HG03442 (cell line): Measurements from ENCODE around the gene RALBP1.

Source experiments
- ATAC-seq: cut with Tn5 transposase; IDR thresholded peaks from one replicate; pipeline ENCODE4 v1.9.1; 2021; ENCODE audit warnings: mild to moderate bottlenecking, moderate library complexity; ENCODE audit not compliant: unreplicated experiment

RALBP1 gene

GRCh38 chr18:9507565-9508088 lies 32.3 kb downstream of the RALBP1 start:
- ATAC-seq = no peak

GRCh38 chr18:9508446-9509025 lies 33.2 kb downstream of the RALBP1 start:
- no peak for ATAC-seq

GRCh38 chr18:9513971-9514512 lies 38.7 kb downstream of the RALBP1 start:
- no peak for ATAC-seq

GRCh38 chr18:9516437-9517064 lies 41.2 kb downstream of the RALBP1 start:
- ATAC-seq = no peak

GRCh38 chr18:9517869-9518268 lies 42.6 kb downstream of the RALBP1 start:
- no peak for ATAC-seq

- ATAC-seq = no peak
These were observed 44.1 kb downstream of the RALBP1 start for GRCh38 chr18:9519399-9519798.

- no peak for ATAC-seq
These were observed 45.4 kb downstream of the RALBP1 start for GRCh38 chr18:9520666-9521065.

- no peak for ATAC-seq
These were observed 46.5 kb downstream of the RALBP1 start for GRCh38 chr18:9521770-9522169.

GRCh38 chr18:9522952-9523351 lies 47.6 kb downstream of the RALBP1 start:
- no peak for ATAC-seq

- no peak for ATAC-seq
These were observed 51.1 kb downstream of the RALBP1 start for GRCh38 chr18:9526458-9526857.

GRCh38 chr18:9530226-9531009 lies 55.1 kb downstream of the RALBP1 start:
- no peak for ATAC-seq

- ATAC-seq = no peak
These were observed 56.6 kb downstream of the RALBP1 start for GRCh38 chr18:9531791-9532410.

GRCh38 chr18:9534844-9535243 lies 59.5 kb downstream of the RALBP1 start:
- no peak for ATAC-seq

GRCh38 chr18:9535430-9535991 lies 60.2 kb downstream of the RALBP1 start:
- no peak for ATAC-seq

- ATAC-seq = no peak
These were observed 61.2 kb downstream of the RALBP1 start for GRCh38 chr18:9536354-9537152.

- no peak for ATAC-seq
These were observed 62.4 kb downstream of the RALBP1 start for GRCh38 chr18:9537677-9538076.

- ATAC-seq = no peak
These were observed 64.0 kb downstream of the RALBP1 start for GRCh38 chr18:9539283-9539682.

- ATAC-seq = no peak
These were observed 64.6 kb downstream of the RALBP1 start for GRCh38 chr18:9539938-9540337.

GRCh38 chr18:9542924-9543323 lies 67.6 kb downstream of the RALBP1 start:
- ATAC-seq = no peak

- ATAC-seq = no peak
These were observed 69.7 kb downstream of the RALBP1 start for GRCh38 chr18:9545029-9545428.
